Head of caudate nucleus (tissue), 42 donors: Measurements from ENCODE around the gene NEO1.

ENCODE experiments used
- DNase-seq, 42 donors: peaks; one replicate each; pipeline versions ENCODE4 v3.0.0 to v3.0.0-alpha.2; 2020 to 2021; ENCODE audit warnings: mixed read lengths in 7 of 42
- intact Hi-C: fragments of 100-400 bp; cut with DNase I; formaldehyde crosslinking; loops from one replicate; pipeline ENCODE4 v1.15.0; 2022

Gene NEO1

DNA sequence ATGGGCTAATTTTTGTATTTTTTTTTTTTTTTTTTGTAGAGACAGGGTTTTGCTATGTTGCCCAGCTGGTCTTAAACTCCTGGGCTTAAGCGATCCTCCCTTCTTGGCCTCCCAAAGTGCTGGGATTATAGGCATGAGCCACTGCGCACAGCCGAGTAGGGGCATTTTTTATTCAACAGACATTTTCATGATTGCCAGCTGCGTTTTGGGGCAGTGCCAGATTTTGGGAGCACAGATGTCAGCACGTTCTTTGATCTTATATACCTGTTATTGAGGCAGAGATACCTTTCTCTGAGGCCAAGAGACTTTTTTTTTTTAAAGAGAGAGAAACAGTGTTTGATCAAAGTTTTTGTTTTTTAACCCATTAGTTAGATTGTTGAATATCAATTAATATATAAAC, 16.8 kb downstream of the NEO1 start:
- intact Hi-C loops, result no loop called here
- DNase-seq, result peak in 1 of 42 donors; percentile 25

DNA sequence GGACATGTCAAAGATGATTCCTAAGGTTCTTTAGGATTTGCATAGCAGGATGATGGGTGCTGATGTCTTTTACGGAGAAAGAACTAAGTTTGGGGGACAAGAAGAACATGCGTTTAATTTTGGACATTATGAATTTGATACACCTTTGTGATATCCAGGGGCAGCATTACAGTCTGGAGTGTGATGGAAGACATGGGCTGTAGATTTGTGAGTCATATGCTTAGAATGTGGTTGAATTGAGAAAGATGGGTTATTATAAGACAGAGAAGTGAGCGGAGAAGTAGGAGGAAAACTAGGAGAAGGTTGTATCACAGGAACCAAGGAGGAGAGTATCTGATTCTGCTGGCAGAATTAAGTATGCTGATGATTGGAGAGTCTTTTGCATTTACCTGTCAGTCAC, 20.6 kb downstream of the NEO1 start:
- intact Hi-C loops, result no loop called here
- no peak for DNase-seq

DNA sequence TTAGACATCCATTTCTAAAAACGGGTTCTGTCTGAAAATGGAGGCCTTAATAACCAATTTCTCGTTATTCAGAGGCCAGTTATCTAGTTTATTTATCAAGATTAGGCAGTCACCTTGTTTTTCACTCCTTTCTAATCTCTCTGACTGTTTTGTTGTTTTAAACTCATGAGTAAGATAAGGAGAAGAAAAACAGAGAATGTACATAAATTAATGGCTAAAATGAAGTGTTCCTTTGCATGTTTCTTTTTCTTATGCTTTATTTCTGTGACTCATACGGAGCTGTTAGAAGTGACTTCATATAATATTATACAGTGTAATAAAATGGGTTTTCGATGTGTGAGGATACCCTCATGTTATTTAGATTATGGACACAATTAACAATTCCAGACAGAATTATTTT, 22.0 kb downstream of the NEO1 start:
- intact Hi-C loops, result no loop called here
- DNase-seq, result no peak

DNA sequence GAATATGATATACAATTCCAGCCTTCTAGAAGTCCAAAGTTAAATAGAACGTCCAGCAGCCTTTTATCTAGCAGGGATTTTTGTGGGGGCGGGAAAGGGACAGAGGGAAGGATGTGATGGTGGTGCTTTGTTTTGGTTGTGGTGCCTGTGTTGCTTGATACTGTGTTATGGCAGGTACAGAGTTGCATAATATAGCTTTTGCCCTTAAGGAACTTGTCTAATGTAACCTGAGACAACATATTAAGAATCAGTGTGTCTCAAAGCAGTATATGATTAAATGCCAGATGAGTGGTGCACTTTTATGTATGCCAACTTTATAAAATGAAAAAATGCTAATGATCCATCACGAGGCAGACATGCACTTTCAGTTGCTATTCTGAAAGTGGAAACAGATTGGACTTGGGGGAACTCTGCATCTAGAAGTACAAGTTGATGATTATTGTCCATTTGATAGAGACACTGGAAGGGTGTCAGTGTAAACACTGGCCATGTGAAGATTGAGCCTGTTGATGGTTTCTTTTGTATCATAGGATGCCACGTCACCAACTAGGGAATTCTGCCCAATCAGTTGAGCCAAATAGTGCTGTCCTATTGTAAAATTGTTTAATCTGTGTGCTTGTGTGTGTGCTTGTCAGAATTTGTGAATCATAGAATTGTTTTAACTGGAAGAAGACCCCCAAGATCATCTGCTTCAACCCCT, 23.0 kb downstream of the NEO1 start:
- DNase-seq, result peak in 21 of 42 donors; percentile 17 to 82 (median 47)
- intact Hi-C loops, result no loop called here

DNA sequence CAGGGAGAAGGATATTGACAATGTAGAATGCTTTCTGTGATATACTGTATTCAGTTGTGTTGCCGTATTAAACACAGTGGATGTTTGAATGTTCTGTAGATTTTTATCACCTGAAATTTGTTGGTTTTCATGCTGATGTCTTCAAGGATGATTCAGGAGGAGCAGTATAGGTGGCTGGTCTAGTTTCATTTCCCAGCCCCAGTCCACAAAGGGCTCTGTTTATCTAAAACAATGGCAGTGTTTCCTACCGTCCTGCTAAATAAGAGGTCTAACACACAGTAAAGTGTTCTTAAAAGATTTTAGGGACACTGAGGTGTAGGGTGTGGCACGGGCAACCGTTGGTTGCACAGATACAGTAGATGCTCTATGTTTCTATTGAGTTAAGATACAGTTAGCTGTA, 26.0 kb downstream of the NEO1 start:
- intact Hi-C loops, result no loop called here
- DNase-seq, result no peak

DNA sequence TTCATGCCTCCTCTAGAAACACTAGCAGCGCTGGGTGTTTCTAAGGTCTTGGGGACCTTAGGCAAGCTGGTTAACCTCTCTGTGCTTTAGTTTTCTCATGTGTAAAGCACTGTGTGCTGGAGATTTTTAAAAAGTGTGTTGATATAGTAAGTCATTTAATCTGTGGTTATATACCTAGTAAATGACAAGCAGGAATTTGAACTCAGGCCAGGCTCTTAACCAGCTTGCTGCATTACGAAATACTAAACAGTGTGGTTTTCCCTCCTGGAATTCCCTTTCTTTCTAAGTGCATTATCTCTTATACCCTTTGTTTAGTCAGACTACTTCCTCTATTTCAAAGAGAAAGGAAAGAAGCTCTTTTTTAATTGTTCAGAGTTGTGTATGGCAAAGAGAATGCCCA, 26.5 kb downstream of the NEO1 start:
- no peak for DNase-seq
- intact Hi-C loops, result no loop called here

DNA sequence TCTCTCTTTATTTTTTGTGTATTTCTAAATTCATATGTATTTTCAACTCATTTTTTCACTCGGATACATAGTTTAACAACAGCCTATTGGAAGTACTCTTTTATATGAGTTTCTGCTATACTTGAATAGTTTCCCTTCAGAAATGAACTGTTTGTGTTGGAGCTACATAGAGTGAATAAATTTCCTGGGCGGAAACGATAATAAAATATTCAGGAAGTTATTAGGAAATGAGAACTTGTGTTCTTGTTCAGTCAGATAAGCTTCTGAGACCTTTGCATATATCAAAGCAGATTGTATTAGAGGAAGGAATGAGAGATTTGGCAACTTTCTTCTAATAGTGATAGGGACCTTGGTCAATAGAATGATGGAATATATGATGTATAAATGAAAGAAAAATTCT, 27.3 kb downstream of the NEO1 start:
- DNase-seq, result no peak
- intact Hi-C loops, result no loop called here

DNA sequence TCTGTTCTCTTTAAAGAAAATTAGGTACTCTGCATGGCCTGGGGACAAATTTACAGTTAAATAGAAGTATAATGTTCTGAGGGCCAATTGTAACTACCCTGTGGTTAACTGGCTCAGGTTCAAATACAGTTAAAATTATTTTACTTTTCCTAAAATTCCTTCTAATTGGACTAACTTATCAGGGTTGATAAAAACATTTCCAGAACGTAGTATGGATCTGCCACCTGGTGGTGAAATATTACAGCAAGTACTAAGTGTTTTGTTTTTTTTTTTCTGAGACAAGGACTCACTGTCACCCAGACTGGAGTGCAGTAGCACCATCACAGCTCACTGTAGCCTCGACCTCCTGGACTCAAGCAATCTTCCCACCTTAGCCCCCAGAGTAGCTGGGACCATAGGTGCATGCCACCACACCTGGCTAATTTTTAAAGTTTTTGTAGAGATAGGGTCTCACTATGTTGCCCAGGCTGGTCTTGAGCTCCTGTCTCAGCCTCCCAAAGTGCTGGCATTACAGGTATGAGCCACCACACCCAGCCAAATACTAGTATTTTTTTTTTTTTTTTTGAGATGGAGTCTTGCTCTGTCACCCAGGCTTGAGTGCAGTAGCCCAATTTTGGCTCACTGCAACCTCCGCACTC, 29.2 kb downstream of the NEO1 start:
- intact Hi-C loops, result no loop called here
- DNase-seq, result peak in 16 of 42 donors; percentile 12 to 78 (median 47)

DNA sequence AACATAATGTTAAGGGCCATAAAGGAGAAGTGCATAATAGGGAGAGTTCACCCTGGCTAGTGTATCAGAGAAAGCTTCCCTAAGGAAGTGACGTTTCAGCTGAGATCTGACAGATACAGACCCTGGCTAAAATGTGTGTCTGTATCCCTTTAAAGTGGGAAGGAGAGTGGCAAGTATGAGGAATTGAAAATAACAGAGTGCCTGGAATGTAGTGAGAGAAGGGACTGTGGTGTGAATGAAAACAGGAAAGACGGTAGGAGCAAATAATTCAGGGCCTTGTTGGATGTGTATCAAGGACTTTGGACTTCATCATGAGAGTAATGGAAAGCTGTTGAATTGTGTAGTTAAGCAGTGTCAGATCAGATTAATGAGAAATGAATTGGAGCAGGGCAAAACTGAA, 30.5 kb downstream of the NEO1 start:
- intact Hi-C loops, result no loop called here
- no peak for DNase-seq

DNA sequence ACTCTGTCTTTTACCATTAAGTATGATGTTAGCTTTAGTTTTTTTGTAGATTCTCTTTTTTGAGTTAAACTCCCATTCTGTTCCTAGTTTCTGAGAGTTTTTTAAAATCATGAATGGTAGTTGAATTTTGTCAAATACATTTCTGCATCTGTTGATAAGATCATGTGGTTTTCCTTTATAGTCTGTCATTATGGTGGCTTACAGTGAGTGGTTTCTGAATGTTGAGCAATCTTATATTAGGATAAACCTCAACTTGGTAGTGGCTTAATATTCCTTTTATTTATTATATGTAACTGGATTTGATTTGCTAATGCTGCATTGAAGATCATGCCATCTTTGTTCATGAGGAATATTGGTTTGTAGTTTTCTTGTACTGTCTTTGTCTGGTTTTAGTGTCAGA, 34.8 kb downstream of the NEO1 start:
- DNase-seq, result no peak
- intact Hi-C loops, result no loop called here

DNA sequence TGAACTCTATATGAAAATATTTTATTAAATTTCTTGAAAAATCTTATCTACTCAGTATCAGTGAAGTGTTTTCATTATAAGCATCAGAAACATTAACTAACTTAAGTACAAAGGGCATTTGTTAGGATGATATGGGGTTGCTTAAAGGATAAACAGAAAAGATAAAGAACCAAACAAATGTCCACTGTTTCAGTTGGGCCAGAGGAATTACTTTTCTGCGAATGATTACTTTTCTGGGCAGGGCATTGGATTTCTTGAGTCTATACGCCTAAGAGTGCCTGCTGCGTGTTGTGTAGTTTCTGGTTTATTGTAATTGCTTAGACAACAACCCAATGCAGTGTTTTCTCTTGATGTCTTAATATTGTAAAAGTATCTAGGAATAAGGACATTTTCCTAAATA, 52.8 kb downstream of the NEO1 start:
- intact Hi-C loops, result no loop called here
- no peak for DNase-seq

DNA sequence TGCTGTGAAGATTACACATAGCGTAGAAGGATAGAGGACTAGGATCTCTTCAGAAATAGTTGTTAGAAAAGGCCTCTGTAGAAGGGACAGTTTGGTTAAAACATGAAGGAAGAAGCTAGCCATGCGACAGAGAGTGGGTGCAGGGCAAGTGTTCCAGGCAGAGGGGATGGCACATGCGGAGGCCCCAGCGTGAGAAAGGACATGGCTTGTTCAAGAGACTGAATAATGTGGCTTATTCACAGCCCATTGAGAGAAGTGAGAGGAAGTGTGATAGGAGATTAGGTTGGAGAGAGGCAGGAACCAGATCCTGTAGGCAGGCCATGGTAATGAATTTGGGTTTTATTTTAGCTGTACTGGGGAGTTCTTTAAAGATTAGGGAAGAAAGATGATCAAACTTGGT, 56.4 kb downstream of the NEO1 start:
- peak in 17 of 42 donors; percentile 4 to 55 (median 18) for DNase-seq
- intact Hi-C loops, result no loop called here

DNA sequence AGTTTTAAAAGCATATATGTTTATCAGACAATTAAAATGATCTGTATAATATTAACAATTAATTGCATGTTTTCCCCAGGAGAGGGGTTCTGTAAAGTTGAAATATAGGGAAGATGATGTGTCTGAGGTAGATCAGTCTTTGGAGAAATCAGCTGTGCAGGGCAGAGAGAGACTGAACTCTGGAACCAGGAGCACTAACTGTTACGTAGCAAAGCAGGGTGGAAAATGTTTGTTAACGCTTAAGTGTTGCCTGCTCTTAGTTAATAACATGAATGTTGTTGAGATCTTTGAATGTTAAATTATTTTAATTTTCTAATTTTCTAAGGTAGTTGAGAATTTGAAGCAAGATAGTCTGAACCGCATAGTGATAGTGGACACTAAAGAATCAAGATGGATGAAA, 57.5 kb downstream of the NEO1 start:
- intact Hi-C loops, result no loop called here
- no peak for DNase-seq

DNA sequence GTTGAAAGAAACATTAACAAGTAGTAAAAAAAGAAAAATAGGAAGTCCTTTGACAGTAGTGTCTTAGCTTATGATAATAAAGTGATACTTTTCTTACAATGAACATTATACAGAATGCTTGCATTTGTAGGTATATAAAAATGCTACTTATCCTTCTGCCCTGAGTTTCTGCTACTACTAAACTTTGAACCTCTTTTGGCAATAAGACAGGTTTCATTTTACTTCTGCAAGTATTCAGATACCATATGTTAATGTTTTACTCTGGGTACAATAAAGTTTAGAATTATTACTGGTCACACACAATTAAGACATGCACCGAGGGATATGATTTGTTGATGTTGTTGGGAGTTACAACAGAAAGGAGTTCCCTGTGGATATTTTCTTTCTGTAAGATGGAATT, 57.9 kb downstream of the NEO1 start:
- DNase-seq, result no peak
- intact Hi-C loops, result no loop called here

DNA sequence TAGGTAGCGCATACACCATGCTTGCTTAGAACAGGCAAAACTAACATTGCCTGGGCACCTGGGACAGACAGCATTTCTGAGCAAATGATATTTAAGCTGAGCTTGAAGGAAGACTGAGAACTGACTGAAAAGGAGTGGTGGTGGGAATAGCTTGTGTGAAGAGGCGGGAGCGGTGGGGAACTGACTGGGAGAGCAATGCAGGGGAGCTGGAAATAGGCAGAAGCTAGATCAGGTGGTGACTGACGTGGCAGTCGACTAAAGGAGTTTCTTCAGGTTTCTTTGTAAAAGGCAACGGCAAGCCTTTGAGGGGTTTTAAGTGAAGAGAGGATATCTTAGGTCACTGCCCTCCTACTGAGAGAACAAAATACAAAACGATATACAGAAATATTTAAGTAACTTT, 61.8 kb downstream of the NEO1 start:
- intact Hi-C loops, result no loop called here
- no peak for DNase-seq

DNA sequence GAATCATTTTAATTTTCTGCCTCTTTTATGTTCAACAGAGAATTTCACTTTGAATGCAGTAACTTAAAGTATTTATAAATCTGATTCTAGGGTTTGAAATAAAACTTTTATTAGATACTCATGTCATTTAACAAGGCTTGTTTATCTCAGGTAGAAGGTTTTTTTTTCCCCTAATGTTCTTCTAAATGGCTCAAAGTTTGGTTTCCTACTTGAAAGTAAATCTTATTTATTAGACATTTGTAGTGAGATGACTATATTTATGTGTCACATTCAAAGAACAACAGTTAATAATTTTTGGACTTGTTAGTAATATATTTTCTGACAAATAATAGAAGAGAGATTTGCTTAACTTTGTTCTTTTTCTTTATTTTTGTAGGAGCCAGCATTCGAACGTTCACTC, 63.9 kb downstream of the NEO1 start:
- intact Hi-C loops, result no loop called here

DNA sequence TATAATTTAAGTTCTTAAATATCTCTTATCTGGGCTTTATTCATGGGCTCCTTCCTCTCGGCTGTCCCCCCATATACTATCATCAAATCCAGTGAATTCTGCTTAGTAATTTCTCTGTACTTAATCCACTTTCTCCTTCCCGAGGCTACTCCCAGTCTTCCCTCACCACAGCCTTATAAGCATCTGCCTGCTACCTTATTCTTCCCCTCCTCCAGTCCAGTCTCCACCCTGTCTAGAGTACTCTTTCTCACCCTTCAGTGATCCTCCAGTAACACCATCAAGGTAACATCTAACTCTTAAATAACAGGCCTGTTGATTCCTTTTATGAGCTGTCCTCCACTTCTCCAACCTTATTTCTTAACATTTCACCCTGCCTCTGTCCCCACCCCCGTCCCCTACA, 65.8 kb downstream of the NEO1 start:
- no peak for DNase-seq
- intact Hi-C loops, result no loop called here

More for the DNA sequence above, 63.9 kb downstream of the NEO1 start:
- no peak for DNase-seq

DNA sequence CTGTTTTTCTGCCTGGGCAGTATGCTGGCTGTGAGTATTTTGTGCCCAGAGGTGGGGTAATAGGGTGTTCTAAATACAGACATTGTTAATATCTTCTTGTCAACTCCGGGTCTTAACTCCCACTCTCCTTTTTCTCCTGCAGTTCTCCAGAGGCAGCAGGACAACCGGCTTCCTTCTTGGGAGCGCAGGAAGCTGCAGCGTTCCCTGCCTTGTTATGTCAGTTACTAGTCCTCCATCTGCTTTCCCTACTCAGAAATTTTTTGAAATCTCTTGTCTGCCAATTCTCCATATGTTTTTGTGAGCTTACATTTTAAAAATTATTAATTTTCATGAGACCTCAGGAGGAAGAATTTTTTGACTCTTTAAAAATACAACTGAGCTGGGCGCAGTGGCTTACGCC, 67.2 kb downstream of the NEO1 start:
- DNase-seq, result no peak
- intact Hi-C loops, result no loop called here

DNA sequence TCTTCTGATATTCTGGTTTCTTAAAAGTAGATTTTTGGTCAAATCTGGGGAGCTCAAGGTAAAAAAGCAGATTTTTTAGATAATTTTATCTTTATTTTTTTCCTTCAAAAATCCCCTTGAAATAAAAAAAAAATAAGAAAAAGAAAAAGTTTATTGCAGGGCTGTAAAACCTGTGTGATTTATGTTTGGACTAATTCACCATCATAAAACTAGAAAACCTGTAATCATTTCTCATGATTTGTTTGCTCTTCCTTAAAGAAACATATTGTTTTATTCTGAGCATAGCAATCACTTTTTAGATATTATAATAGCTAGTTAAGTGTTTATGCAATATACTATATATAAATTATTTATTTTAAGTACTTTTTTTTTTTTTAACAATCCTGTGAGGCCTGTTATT, 68.0 kb downstream of the NEO1 start:
- DNase-seq, result no peak
- intact Hi-C loops, result loop anchor here (10.0 kb wide), 1 partner anchor 115 kb away; no protein-coding TSS in a partner anchor

DNA sequence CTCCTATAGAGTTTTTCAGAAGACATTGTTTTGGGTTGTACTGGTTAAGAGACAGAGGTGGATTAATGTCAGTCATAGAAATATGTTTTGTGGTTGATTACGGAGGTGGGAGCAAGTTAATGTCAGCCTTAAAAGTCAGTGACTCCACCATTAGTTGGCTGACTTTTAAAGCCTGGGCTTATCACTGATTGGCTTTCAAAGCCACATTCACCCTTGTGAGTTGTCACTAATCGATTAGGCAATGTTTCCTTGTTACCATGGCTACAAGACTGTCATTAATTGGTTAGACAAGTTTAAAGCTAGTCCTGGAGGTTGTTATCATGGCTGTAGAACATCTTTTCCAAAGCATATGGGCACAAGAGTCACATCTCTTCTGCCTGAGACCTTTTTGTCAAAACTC, 73.0 kb downstream of the NEO1 start:
- intact Hi-C loops, result loop anchor here (10.0 kb wide), 1 partner anchor 110 kb away; no protein-coding TSS in a partner anchor
- no peak for DNase-seq

DNA sequence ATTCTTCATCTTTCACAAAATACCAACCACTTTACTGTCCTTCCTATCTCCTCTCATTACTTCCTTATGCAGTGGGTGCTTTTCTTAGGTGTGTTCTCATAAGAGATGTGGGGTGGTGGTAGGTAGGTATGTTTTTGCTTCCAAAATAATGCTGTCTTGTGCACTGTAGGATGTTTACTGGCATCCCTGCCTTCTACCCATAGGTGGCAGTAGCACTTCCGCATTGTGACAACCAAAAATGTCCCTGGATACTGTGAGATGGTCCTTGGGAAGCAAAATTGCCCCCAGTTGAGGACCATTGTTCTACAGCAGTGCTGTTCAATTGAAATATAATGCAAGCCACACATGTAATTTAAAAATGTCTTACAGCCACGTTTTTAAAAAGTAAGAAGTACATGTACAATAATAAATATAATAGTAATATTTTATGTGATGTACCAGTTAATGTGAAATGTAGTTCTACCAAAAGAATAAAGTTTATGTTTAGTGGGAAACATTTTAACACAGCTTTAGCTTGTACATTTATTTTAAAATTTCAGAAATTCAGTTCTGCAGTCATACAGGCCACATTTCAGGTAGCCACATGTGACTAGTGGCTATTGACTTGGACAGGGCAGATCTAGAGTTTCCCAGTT, 75.2 kb downstream of the NEO1 start:
- intact Hi-C loops, result loop anchor here (10.0 kb wide), 1 partner anchor 107 kb away; no protein-coding TSS in a partner anchor

More for the DNA sequence above, 75.2 kb downstream of the NEO1 start:
- DNase-seq, result peak in 19 of 42 donors; percentile 8 to 63 (median 25)
